Ammon's horn (tissue), 1 donor: ENCODE measurements around the gene ZNF43.
"Not testable (repeated sequence)": the region's sequence is repeated elsewhere in the genome, so short reads cannot be mapped to it uniquely, and the experiment has no call there.

Experiments
- DNase-seq: peaks from one replicate; pipeline ENCODE4 v3.0.0-alpha.2; 2016; ENCODE audit warnings: low spot score

Gene ZNF43

DNA sequence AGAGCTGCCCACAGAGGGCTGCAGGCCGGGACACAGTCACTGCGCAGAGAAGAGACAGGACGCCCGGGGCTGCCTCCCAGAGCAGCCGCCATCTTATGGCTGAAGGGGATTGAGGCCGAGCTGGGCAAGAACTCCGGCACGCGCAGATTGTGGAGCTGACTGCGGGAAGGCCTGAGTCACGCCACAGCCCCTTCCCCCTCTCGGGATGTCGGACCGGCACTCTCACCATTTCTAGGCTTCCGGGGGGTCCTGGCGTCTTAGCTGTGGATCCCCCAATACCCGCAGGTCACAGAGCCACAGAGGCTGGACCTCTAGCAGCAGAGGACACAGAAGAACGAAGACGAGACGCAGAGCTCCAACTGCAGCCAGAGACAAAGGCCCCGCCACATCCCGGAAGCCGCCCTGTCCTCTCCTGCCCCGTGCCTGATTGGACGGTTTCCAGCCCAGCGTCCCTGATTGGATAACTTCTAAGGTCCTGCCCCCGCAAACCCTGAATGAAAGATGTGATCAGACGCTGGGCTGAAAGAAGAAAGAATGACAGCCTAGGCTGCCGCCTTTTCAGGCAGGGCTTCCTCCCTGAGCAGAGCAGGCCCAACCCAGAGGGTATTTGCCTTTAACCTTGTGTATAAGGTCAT is at the start of gene ZNF43:
Gene ZNF43 (minus strand): TSS at position 373 of the 635 bp plus-strand sequence. CDS start 144 bp downstream, at position 229.
- peak; percentile 97 for DNase-seq

DNA sequence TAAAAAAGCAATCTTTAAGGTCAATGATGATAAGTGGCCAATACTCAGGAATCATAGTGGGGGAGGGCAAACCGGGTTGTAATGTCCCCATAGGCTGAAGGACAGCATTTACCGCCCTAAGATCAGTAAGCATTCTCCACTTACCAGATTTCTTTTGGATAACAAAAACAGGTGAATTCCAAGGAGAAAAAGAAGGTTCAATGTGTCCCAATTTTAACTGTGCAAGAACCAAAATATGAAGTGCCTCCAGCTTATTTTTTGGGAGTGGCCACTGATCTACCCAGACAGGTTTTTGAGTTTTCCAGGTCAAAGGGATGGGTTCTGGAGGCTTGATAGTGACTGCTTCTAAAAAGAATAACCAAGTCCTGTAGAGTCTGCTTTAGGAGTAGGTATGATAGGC is 49.5 kb upstream of the ZNF43 start:
- not testable (repeated sequence) for DNase-seq

DNA sequence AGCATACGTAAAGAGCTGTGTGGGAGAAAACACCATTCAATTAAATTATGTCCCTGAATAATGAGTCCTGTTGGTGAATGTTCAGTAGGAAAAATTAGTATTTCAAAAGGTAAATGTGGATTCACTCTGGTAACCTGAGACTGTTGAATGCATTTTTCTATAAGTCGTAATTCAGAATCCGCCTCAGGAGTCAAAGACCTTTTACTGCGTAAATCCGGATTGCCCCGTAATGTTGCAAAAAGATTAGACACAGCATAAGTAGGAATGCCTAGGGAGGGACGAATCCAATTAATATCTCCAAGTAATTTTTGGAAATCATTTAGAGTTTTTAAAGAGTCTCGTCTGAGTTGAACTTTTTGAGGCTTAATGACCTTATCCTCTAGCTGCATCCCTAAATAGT is 48.8 kb upstream of the ZNF43 start:
- DNase-seq: not testable (repeated sequence)

DNA sequence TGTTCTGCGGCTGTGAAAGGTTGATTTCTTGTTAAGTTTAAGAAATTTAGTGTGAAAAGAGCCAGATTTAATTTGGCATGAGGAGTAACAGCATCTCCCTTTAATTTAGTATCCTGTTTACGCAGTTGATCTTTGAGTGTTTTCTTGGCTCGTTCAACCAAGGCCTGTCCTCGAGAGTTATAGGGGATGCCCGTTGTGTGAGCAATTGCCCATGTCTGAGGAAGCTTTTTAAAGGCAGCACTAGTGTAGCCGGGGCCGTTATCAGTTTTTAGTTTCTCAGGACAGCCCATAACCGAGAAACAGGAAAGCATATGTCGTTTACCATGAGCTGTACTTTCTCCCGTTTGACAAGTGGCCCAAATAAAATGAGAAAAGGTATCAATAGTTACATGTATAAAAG is 47.5 kb upstream of the ZNF43 start:
- no peak for DNase-seq

DNA sequence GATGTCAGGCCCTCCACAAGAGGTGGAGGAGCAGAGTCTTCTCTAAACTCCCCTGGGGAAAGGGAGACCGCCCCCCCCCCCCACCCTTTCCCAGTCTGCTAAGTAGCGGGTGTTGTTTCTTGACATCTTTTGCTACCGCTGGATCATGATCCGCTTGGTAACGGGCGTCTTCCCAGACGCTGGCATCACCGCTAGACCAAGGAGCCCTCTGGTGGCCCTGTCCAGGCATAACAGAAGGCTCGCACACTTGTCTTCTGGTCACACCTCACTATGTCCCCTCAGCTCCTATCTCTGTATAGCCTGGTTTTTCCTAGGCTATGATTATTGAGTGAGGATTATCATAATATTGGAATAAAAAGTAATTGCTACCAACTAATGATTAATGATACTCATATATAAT is 44.8 kb upstream of the ZNF43 start:
- not testable (repeated sequence) for DNase-seq

DNA sequence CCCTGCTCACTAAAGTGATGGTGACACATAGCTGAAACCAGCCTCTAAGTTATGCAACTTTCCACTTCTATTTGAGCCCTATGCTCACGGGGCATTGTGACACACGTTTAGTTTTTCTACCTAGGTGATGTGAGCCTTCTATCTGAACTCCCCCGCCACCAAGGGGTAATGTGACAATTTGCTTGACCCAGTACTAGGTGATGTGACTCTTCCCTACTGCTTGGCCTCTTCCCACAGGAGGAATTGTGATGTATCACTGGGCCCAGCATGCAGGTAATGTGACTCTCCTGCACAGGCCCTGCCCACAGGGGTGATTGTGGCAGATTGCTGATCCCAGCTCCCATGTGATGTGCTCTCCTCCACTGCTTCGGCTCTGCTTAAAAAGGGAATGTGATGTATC is 42.7 kb upstream of the ZNF43 start:
- no peak for DNase-seq

DNA sequence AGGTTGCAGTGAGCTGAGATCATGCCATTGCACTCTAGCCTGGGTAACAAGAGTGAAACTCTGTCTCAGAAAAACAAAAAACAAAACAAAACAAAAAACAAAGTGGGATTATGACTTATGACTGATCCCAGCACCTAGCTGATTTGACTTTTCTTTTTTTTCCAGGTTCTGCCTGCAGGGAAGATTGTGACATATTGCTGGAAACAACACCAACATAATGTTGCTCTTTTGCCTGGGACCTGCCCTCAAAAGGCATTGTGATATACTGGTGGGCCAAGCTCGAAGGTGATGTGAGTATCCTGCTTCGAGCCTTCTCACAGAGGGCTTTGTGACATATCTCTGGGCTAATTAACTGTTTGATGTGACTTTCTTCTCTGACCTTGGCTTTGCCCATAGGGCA is 42.0 kb upstream of the ZNF43 start:
- no peak for DNase-seq

DNA sequence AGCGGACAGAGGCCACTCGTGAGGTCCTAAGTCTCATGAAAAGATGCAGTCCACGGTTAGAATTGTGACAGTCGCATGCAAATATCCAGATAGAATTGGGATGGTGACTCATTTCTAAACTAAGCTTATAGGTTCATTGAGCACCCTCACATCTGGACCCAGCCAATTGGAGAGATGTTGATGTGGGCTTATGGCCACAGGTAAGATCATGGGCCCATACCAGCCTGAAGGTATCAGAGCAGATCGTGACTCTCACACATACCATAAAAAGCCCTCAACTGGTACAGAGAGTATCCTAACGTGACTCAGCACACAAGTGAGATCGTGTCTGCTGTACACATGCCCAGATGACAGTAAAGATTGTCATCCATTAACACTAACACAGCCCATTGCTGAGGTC is 40.6 kb upstream of the ZNF43 start:
- not testable (repeated sequence) for DNase-seq

DNA sequence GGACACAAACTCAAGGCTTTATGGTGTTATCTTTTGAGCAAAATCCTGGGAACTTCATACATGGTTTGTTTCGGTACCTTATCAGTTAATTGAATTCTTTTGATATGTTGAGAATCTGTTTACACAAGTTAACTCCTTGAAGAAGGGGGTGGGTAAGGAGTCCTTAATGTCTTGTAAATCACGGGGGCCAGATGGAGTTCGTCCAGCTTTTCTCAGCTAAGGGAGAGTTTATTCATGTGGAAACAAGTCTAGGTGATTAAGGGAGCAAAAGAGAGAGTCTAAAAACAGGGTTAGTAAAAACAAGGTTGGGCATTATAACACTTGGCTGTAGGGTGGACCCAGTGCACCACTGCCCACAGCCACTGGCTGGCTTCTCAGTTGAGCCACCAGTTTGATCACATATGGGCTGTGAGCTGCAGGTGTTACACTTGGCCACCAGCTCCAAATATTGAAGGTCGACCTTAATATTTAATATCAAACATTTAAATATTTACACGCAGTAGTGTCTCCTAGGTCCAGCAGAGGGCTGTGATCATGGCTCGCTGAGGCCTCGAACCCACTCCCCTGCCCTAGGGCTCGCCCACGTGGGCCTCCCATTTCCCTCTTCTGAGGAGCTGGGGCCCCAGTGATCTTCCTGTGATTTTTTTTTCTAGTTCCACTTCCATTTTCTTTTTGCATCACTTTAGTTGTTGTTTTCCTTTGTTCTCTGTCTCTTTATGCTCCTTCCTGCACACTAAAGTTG is 21.0 kb upstream of the ZNF43 start:
- no peak for DNase-seq

DNA sequence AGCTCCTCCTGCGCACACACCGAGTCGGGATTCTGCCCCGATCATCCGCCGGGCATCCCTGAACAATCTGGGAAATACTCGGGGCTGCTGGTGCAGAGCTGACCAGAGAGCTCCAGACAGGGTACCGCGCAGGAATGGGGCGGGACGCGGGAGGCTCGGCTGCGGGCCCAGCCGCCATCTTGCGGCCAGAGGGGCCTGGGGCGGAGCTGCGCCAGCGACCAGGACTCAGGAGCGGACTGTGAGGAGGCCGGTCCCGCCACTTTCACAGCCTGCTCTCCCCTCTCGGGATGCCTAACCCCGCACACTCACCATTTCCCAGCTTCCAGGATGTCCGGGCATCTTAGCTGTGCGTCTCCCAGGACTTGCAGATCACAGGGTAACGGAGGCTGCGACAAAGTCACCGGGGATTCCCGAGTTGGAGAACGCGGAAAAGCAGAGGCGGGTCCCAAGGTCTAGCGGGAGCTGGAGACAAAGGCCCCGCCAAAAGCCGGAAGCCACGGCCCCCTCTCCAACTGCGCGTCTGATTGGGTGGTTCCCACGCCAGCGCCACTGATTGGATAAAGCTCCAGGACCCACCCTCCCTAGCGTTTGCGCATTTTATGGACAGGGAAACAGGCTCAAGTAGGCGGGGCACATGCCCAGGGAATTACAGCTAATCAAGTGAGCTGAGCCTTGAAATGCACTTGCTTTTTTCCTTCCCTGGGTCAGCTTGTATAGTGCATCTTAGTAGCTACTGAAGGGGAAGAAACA is 15.8 kb upstream of the ZNF43 start:
- DNase-seq: peak; percentile 97

DNA sequence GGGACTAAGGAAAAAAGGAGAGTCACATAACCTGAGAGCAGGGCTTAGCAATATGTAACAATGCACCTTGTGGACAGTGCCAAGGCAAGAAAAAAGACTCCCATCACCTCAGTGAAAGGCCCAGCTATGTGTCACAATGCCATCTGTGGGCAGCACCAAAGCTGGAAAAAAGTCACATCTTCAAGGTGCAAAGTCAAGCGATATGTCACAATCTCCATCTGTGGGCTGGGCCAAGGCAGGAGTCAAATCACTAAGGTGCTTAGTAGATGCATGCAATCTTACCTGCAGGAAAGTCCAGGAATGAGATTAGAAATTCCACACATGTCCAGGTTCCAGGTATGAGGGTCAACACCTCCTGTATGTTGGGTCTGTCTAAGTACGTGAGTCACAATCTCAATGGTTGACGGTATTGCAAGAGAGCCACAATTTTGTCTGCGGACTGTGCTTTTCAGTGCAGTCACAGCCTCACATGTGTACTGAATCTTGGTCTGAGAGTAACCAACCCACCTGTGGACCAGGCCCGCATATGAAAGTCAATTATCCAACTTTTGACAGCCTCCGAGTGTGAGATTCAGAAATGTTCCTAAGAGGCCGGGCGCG is 14.8 kb upstream of the ZNF43 start:
- no peak for DNase-seq

DNA sequence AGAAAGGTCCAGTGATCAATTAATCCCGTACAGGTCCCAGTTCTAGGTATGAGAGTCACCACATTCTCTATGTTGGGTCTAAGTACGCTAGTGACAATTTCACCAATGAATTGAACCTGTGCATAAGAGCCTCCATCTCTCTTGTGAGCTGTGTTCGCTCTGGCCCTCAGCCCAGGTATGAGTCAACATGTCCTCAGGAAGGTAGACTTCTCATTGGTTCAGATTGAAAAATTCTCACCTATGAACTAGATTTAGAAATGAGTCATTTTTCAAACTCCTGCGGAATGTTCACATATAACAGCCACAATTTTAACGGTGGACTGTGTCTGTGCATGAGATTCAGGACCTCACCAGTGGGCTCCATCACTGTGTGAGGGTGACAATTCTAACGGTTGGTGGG is 12.7 kb upstream of the ZNF43 start:
- DNase-seq: no peak

DNA sequence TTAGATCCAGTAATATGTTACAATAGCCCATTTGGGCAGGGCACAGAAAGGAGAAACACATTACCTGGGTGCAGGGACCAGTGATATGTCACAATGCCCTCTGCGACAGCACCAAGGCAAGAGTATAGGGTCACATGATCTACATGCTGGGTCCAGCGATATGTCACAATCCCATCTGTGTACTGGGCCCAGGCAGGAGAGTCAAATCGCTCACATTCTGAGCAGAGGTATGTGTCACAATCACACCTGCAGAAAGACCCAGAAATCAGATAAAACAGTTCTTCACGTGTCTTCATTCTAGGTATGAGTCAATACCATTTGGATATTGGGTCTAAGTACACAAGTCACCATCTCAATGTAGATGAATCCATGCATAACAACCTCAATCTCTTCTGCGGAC is 7.1 kb upstream of the ZNF43 start:
- no peak for DNase-seq

DNA sequence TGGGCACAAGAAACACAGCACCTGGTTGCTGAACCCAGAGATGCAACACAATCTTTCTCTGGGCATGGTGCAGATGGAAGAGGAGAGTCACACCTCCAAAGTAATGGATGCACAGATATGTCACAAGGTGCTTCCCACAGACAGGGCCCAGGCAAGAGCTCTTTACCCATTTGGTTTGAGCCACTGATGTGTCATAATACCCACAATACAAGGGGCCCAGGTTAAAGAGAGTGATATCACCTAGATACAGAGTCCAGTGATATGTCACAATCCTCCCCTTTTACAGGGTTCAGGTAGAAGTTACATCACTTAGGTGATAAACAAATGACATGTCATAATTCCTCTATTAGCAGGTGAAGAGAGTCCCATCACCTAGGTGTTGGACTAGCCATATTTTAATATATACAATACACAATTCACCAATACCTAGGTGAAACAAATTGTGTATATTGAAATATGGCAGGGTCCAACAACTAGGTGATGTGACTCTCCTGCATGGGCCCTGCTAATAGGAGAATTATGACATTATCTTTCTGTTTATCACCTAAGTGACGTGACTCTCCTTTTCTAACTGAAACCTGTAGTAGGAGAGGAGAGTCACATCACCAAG is 5.6 kb upstream of the ZNF43 start:
- DNase-seq: no peak

DNA sequence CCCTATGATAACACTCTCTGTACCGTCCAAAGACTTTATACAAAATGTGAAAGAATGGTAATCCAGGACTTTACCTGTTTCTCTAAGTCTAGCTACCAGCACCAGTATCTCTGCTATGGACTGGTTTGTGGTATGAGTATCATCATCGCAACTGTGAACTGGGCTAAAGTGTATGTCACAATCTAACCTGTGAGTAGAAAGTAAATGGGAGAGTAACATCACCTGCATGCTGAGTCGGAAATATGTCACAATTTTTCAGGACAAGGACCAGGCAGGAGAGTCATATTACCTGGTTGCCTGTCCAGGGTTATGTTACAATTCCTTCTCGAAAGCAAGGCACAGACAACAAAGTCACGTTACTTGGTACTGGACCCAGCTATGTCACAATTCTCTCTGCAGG is 5.1 kb upstream of the ZNF43 start:
- no peak for DNase-seq

DNA sequence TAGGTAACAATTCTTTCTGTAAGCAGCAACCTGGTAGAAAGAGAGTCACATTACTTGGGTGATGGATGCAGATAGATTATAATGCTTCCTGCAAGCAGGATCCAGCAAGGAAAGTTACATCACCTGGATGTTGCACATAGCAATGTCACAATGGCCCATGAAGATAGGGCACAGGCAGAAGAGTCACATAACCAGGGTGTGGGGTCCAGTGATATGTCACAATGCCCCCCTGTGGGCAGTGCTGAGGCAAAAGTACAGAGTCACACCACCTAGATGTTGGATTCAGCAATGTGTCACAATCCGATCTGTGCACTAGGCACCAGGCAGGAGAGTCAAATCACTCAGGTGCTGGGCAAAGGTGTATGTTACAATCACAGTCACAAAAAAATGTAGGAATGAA is 4.0 kb upstream of the ZNF43 start:
- DNase-seq: no peak

DNA sequence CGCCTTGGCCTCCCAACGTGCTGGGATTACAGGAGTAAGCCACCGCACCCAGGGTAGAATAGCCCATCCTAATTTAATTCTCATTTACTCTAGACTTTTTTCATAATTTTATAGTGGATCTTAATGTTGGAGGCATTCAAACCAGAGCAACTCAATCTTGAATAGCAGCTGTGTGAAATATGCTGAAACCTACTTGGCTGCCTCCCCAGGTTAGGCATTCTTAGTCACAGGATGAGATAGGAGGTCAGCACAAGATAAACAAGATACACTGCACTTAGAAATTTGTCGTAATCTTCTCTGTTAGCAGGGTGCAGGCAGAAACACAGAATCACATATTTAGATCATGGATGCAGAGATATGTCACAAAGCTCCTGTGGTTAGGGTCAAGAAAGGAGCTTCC is 2.7 kb upstream of the ZNF43 start:
- no peak for DNase-seq

DNA sequence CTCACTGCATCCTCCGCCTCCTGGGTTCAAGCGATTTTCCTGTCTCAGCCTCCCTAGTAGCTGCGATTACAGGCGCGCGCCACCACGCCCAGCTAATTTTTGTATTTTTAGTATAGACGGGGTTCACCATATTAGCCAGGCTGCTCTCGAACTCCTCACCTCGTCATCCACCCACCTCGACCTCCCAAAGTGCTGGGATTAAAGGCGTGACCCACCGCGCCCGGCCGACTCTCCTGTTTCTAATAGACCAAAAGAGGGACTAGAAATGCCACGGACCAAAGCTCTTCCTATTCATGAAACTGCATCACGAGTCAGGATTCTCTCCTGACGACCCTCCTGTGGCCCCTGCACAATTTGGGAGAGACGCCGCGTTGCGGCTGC is 563 bp downstream of the ZNF43 start:
- no peak for DNase-seq

DNA sequence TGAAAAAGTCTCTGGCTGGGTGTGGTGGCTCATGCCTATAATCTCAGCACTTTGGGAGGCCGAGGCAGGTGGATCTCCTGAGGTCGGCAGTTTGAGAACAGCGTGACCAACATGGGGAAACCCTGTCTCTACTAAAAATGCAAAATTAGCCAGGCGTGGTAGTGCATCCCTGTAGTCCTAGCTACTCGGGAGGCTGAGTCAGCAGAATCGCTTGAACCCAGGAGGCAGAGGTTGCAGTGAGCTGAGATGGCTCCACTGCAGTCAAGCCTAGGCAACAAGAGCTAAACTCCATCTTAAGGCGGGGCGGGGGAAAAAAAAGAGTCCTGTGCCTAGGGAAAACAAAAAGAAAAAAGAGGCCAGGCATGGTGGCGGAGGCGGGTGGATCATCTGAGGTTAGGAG is 2.2 kb downstream of the ZNF43 start:
- no peak for DNase-seq

DNA sequence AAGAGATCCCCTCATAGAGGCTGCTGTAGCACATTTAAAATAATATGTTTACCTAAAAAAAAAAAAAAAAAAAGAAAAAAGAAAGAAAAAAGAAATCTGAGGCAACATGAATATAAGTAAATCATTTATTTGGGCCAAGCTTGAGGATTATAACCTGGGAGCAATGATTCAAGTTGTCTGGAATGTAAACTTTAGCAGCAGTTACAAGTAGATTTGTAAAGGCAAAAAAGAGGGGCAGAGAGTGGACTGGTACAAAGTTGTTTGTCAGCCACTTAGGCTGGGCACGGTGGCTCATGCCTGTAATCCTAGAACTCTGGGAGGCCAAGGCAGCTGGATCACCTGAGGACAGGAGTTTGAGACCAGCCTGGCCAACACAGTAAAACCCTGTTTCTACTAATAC is 11.3 kb downstream of the ZNF43 start:
- no peak for DNase-seq

DNA sequence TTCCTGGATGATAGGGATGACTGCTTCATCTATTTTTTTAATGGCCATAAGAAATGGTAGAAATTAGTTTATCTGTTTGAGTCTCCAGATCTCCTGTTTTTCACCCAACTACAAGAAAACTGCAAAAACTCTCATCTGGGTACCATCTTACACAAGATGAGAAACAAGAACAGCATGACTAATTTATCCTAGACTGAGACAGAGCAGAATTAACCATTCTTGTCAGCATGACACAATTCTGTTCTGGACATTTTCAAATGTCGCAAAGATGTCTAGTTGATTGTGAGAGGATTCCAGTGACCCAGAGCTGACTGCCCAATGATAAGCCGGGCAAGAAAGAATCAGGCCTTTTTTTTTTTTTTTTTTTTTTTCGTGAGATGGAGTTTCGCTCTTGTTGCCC is 12.8 kb downstream of the ZNF43 start:
- DNase-seq: no peak

DNA sequence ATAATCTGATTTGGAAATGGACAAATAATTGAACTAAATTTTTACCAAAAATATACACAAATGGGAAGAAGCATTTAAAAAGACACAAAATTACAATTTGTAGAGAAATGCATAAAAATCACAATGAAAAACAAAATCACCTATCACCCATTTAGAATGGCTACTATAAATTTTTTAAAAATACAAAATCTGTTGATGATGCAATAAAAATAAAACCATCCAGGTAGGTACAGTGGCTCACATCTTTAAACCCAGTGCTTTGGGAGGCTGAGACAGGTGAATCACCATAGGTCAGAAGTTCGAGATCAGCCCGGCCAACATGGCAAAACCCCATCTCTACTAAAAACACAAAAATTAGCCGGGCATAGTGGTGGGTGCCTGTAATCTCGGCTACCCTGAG is 23.5 kb downstream of the ZNF43 start:
- no peak for DNase-seq
